Measurements from ENCODE around the gene CROCC2.

DNA sequence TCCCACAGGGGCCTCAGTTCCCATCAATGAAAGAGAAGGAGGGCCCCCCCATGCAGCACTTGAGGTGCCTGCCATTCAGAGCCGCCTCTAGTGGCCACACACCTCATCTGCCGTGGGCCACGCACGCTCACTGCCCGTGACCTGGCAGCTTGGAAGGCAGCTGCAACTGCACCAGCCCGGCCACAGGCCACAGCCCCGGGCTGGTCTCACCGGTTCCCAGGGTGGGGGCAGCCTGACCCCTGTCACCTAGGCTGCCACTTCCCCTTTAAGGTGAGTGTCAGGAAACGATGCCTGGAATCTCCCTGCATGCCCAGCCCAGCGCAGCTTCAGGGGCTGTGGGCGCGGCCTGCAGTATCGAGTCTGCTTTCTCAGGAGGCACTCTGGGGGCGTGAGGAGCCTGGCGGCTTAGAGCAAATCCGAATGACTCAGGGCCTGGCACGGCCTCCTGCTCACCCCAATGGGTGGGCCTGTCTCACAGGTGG is 12.7 kb upstream of the CROCC2 start:
- TF ChIP-seq FOXM1 (IDR thresholded peaks at IDR 0.05; ENCODE audit: borderline replicate concordance), result no peak
- no peak for TF ChIP-seq TARDBP (IDR thresholded peaks at IDR 0.05)
- no peak for TF ChIP-seq SP1 (IDR thresholded peaks at IDR 0.05)
- TF ChIP-seq FOXK2 (IDR thresholded peaks at IDR 0.05), result no peak
- TF ChIP-seq FOXA1 (IDR thresholded peaks at IDR 0.05), result no peak
- TF ChIP-seq BHLHE40 (IDR thresholded peaks at IDR 0.05; ENCODE audit: borderline replicate concordance), result no peak
- TF ChIP-seq NFRKB (IDR thresholded peaks at IDR 0.05), result no peak
- TF ChIP-seq ARNT (IDR thresholded peaks at IDR 0.05), result no peak
- TF ChIP-seq, protein P1, sequence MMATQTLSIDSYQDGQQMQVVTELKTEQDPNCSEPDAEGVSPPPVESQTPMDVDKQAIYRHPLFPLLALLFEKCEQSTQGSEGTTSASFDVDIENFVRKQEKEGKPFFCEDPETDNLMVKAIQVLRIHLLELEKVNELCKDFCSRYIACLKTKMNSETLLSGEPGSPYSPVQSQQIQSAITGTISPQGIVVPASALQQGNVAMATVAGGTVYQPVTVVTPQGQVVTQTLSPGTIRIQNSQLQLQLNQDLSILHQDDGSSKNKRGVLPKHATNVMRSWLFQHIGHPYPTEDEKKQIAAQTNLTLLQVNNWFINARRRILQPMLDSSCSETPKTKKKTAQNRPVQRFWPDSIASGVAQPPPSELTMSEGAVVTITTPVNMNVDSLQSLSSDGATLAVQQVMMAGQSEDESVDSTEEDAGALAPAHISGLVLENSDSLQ (IDR thresholded peaks at IDR 0.05), result no peak
- no peak for TF ChIP-seq ELF4 (IDR thresholded peaks at IDR 0.05)
- TF ChIP-seq ZNF384 (IDR thresholded peaks at IDR 0.05), result no peak
- no peak for TF ChIP-seq LEF1 (IDR thresholded peaks at IDR 0.05; ENCODE audit: borderline replicate concordance)
- TF ChIP-seq HDGF (IDR thresholded peaks at IDR 0.05; ENCODE audit: borderline replicate concordance), result no peak
